ENCODE measurements around the gene ZC3H13.
A peak's percentile ranks its signal among the peaks of the same experiment; 100 is the strongest.
"Not testable (repeated sequence)": the region's sequence is repeated elsewhere in the genome, so short reads cannot be mapped to it uniquely, and the experiment has no call there.

The ZC3H13 gene

GRCh38 chr13:46016216-46016615 is 36.3 kb downstream of the ZC3H13 start:
- no peak for DNase-seq (ENCODE audit: extremely low spot score, insufficient read length, low read depth)
- no peak for FAIRE-seq

DNA sequence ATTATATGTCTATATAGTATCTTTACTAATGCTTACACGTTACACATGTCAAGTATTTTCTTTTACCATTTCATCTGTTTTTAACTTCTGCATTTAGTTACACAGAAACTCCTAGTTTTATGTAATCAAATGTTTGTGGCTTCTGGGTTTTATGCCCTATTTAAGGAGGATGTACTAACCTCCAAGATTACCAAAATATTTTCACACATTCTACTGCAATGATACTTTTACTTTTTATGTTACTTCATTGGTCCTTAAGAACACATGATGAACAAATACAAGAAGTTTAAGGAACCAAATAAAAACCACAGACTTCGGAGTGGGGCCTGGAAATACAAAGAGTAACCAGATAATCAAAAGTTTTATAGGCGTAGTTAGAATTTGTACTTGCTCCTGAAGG is 37.2 kb downstream of the ZC3H13 start:
- FAIRE-seq (no peak), DNase-seq (ENCODE audit: extremely low spot score, insufficient read length, low read depth) (no peak)

- FAIRE-seq: peak; percentile 57
- DNase-seq (ENCODE audit: extremely low spot score, insufficient read length, low read depth): no peak
These were observed 40.1 kb downstream of the ZC3H13 start for GRCh38 chr13:46012404-46012803.

GRCh38 chr13:46010148-46010547 is 42.4 kb downstream of the ZC3H13 start:
- FAIRE-seq: no peak

GRCh38 chr13:46008631-46009030 is 43.9 kb downstream of the ZC3H13 start:
- DNase-seq (ENCODE audit: extremely low spot score, insufficient read length, low read depth) (no peak), FAIRE-seq (peak; percentile 18)

More at GRCh38 chr13:46010148-46010547, 42.4 kb downstream of the ZC3H13 start:
- no peak for DNase-seq (ENCODE audit: extremely low spot score, insufficient read length, low read depth)

- no peak for DNase-seq (ENCODE audit: extremely low spot score, insufficient read length, low read depth)
- no peak for FAIRE-seq
These were observed 45.7 kb downstream of the ZC3H13 start for GRCh38 chr13:46006688-46007452.

DNA sequence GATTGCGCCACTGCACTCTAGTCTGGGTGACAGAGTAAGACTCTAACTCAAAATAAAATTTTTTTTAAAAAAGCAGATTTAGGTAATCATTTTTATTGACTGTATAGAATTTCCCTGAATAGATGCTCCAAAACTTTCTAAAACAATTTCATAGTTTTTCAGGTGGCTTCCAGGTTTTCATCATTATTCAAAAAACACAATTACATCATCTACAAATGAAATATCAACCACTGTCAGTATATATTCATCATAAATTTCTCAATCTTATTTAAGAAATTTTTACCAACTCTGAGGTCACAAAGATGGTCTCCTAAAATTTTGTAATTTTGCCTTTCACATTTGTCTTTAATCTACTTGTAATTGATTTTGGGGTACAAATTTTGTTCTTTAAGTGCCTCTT is 48.1 kb downstream of the ZC3H13 start:
- FAIRE-seq (no peak), DNase-seq (ENCODE audit: extremely low spot score, insufficient read length, low read depth) (no peak)

- no peak for FAIRE-seq
- DNase-seq (ENCODE audit: extremely low spot score, insufficient read length, low read depth): no peak
These were observed 55.9 kb downstream of the ZC3H13 start for GRCh38 chr13:45996631-45997030.

DNA sequence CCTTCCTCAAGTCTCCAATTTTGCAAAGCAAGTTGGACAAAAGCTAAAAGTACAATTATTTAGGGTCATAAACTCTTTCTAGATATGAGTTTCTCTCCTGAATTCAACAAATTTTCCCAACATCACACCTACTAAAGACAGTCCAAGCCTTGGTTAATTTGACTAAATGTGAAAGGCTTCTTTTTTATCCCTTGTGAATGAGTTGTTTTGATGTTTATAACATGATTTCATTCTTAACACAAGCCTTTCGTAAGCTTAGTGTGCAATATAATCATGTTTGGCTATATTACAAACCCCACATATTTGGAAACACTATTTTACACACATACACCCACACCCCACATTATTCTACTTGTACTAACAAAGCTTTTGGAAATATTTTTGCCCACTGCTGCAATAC is 57.3 kb downstream of the ZC3H13 start:
- FAIRE-seq: no peak
- no peak for DNase-seq (ENCODE audit: extremely low spot score, insufficient read length, low read depth)

DNA sequence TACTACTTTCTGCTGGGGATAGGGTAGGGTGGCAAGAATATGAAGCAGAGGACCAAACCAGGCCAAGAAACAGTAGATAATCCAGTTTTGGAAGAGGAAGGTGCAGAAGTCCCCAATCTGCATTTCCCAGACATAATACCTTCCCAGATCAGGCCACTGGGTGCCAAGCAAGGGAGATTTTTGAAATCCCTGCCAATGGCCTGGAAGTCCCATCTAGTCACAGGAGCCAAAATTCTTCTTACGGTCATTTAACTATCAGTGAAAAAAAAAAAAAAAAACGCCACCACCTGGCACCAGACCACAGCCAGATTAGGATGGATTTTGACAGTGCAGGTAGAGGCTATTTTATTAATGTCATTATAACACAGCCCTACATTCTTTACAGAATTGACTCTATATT is 57.8 kb downstream of the ZC3H13 start:
- DNase-seq (ENCODE audit: extremely low spot score, insufficient read length, low read depth) (no peak), FAIRE-seq (no peak)

DNA sequence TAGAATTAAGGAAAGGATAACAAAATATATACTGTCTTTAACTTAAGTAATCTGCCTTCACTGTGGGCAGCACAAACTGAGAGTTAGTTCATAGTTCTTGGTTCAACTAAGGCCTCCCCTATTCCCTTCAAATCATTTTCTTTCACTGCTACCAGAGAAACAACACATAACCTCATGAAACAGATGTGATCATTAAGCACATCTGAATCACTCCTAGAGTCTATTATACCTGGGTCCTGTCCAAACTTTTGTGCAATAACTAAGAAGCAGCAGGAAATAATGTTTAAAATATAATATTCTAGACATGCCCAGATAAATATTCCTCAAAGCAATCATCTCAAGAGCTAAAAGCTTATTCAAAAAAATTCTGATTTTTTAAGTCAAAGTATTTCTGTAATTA is 62.9 kb downstream of the ZC3H13 start:
- no peak for DNase-seq (ENCODE audit: extremely low spot score, insufficient read length, low read depth)
- peak; percentile 31 for FAIRE-seq

GRCh38 chr13:45981127-45981526 is 71.4 kb downstream of the ZC3H13 start:
- FAIRE-seq; DNase-seq (ENCODE audit: extremely low spot score, insufficient read length, low read depth): not testable (repeated sequence)

DNA sequence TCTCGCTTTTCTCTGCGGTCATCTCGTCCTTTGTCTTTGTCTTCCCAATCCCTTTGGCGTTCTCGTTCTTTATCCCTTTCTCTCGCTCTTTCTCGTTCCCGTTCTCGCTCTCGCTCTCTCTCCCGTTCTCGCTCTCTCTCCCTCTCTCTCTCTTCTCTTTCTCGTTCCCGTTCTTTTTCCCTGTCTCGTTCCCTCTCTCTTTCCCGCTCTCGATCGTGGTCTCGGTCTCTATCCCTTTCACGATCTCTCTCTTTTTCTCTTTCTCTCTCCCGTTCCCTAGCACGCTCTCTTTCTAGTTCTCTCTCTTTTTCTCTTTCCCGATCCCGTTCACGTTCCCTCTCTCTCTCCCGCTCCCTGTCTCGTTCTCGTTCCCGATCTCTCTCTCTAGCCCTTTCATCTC is 77.2 kb downstream of the ZC3H13 start:
- DNase-seq (ENCODE audit: extremely low spot score, insufficient read length, low read depth) (no peak), FAIRE-seq (no peak)

GRCh38 chr13:45974500-45974899 is 78.0 kb downstream of the ZC3H13 start:
- DNase-seq (ENCODE audit: extremely low spot score, insufficient read length, low read depth): no peak
- FAIRE-seq: no peak

DNA sequence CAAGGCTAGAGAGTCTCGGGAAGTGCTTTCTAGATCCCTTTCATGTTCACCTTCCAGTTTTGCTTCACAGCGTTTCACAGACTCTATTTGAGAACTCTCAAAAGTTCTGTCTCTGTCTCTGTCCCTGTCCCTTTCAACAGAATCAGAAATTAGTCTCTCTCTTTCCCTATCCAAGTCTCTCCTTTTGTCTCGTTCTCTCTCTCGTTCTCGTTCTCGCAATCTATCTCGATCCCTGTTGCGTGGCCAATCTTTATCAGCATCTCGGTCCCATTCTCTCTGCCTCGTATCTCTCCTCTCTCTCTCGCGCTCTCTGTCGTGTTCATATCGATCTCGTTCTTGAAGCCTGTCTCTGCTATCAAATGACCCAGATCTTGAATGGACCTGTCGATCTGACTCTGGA is 85.0 kb downstream of the ZC3H13 start:
- FAIRE-seq: no peak

GRCh38 chr13:45966715-45967114 is 85.8 kb downstream of the ZC3H13 start:
- peak; percentile 44 for FAIRE-seq
- no peak for DNase-seq (ENCODE audit: extremely low spot score, insufficient read length, low read depth)

More for the DNA sequence above, 85.0 kb downstream of the ZC3H13 start:
- DNase-seq (ENCODE audit: extremely low spot score, insufficient read length, low read depth): no peak

- FAIRE-seq: no peak
- DNase-seq (ENCODE audit: extremely low spot score, insufficient read length, low read depth): no peak
These were observed 91.1 kb downstream of the ZC3H13 start for GRCh38 chr13:45961468-45961867.

GRCh38 chr13:45954836-45955800 is 97.4 kb downstream of the ZC3H13 start:
- FAIRE-seq (no peak), DNase-seq (ENCODE audit: extremely low spot score, insufficient read length, low read depth) (no peak)

DNA sequence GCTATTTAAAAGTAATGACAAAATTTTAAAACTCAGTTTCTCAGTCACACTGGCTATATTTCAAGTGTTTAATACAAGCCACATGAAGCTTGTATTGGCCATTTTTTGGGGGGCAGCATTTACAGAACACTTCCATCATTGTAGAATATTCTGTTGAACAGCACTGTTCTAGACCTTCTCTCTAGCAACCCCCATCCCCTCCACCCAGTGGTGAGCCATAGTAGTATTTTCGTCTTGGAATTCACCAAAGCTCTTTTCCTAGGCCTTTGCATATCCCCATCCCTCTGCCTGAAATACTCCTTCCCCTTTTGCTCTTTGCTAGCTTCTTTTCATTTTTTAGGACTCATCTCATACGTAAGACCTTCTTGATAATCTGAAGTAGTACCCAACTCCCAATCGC is 99.5 kb downstream of the ZC3H13 start:
- DNase-seq (ENCODE audit: extremely low spot score, insufficient read length, low read depth) (no peak), FAIRE-seq (no peak)

- FAIRE-seq: no peak
These were observed 100.8 kb downstream of the ZC3H13 start for GRCh38 chr13:45951724-45952123.

GRCh38 chr13:45951166-45951565 is 101.4 kb downstream of the ZC3H13 start:
- FAIRE-seq (no peak), DNase-seq (ENCODE audit: extremely low spot score, insufficient read length, low read depth) (no peak)

More at GRCh38 chr13:45951724-45952123, 100.8 kb downstream of the ZC3H13 start:
- no peak for DNase-seq (ENCODE audit: extremely low spot score, insufficient read length, low read depth)

All from GM18507 (cell line).